GM10266 (cell line): ENCODE measurements around the gene IQSEC2.

ENCODE experiments used
- DNase-seq: peaks from one replicate; pipeline ENCODE4 v3.0.0; 2012; ENCODE audit errors: extremely low spot score
- TF ChIP-seq, protein P1 (sequence below): IDR thresholded peaks from 2 replicates; pipeline ENCODE4 v1.5.1; 2012; ENCODE audit warnings: mild to moderate bottlenecking, low read depth; ENCODE audit not compliant: control insufficient read depth, insufficient read depth; ENCODE audit errors: missing control alignments

IQSEC2 gene

DNA sequence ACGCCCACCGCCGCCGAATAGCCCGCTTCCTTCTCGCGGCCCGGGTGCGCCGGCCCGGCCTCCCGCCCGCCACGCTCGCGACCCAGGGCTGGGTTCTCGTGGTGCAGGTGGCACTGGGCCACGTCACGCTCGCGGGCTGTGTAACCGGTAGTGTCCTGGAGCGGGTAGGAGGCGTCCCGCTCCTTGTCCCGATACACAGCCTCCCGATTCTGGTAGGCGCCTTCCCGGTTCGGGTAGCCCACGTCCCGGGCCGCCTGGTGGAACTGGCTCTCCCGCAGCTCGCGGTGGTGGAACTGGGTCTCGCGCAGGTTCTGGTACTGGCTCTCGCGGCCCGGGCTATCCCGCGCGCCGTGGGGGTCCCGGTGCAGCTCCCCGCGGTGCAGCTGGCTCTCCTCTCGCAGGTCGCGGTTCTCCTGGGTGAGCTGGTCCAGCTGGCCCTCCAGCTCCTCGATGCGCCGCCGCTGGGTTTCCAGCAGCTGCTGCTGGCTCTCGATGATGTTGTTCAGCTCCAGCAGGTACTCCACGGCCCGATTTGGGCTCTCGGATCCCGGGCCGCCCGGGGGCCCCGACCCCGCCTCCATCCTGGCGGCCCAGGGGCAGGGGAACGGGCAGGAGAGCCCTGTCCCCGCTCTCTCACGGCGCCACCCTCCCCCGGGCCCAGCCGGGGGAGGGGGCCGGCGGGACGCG is 39.3 kb upstream of the IQSEC2 start:
- TF ChIP-seq, protein P1, sequence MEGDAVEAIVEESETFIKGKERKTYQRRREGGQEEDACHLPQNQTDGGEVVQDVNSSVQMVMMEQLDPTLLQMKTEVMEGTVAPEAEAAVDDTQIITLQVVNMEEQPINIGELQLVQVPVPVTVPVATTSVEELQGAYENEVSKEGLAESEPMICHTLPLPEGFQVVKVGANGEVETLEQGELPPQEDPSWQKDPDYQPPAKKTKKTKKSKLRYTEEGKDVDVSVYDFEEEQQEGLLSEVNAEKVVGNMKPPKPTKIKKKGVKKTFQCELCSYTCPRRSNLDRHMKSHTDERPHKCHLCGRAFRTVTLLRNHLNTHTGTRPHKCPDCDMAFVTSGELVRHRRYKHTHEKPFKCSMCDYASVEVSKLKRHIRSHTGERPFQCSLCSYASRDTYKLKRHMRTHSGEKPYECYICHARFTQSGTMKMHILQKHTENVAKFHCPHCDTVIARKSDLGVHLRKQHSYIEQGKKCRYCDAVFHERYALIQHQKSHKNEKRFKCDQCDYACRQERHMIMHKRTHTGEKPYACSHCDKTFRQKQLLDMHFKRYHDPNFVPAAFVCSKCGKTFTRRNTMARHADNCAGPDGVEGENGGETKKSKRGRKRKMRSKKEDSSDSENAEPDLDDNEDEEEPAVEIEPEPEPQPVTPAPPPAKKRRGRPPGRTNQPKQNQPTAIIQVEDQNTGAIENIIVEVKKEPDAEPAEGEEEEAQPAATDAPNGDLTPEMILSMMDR, result no peak
- DNase-seq, result peak; percentile 17

DNA sequence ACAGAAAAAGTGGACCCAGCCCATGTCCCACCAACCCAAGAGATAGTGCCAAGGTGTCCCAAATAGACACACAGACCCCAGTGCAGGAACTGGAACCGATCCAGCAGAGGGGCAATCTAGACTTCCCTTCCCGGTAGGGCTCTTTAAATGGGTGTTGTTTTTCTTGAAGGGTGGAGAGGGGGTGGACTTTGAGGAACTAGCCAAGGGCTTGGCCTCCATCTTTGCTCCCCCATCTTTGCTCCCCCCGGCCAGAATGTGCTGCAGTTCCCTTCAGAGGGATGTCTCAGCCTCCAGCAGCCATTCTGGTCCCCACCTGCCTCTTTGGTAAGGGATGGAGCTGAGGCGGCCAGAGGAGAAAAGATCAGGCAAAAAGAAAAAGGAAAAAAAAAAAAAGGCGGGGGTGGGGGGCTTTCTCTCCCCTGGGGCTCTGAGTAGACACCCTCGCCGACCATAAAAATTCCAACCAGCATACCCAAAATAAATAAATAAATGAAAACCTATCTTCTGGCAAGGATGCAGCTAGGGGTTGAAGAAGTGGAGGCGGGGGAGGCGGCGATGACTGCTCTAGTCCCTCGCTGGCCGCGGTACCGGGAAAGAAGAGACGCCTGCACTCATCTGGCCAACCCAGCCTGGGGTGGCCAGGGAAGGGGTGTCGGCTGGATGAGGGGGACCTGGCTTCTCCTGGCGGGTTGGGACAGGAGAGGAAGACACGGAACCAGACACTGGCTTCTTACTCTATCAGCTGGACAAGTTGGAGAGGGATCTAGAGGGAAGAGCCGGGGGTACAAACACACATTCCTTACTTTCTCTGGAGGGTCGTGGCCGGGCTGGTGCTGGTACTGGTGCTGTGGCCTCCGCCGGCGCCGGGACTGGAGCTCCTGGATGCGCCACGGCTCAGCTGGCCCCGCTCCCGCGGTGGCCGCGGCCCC is 38.5 kb upstream of the IQSEC2 start:
- no peak for DNase-seq

DNA sequence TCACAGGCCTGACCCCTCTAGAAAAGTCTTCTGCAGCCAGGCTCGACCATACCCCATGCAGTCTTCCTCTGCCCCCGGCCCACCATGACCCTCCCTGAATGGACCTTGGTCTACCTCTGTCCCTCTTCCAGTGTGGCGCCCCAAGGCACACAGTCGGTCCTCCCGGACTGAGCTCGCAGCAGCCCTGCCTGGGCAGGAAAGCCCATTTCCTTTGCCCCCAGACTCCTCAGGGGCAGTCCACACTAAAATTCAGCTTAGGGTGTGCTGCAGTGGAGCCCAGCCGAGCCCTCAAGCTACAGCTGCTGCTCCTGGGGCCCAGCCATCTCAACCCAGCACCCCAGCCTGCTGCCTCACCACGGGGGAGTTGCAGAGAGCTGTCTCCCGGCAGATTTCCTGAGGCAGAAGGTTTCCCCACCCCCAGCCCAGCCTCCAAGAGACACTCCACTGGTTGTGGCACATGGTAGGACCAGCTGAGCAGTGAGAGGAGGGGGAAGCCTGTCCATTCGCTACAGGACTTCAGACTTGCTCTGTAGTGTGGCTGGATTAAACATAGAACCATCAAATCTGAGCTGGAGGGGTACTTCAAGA is 37.5 kb upstream of the IQSEC2 start:
- TF ChIP-seq, protein P1, result no peak
- DNase-seq, result no peak

More for the DNA sequence above, 38.5 kb upstream of the IQSEC2 start:
- TF ChIP-seq, protein P1, result no peak

DNA sequence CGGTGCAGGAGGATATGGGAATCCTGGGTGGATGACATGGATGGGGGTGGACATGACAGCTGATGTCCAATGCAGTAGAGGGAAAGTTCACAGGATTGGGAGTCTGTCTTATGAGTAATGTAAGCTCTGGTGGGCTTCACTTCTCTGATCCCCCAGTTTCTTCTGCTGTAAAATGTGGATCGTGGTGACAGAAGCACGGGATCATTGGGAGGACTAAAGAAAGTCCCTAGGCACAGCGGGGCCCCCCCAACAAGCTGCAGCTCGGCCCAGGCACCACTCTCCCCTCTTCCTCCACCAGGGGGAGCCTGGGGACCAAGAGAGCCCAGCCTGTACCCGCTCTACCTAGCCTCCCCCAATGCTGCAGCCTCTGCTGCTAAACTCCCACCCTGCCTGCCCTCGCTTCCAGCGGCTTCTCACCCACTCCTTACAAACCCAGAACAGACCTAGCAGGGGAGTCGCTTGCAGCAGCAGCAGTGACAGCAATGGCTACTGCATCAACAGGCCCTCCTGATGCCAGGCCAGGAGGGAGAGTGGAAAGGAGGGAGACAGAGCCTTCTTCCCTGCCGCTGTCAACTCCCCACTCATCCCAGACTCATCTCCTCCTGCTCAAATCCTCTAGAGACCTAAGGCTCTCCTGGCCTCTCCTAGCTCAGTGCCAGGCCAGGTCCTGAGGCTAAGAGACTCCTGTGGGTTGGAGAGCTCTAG is 36.1 kb upstream of the IQSEC2 start:
- DNase-seq, result peak; percentile 74
- TF ChIP-seq, protein P1, result peak; percentile 73

DNA sequence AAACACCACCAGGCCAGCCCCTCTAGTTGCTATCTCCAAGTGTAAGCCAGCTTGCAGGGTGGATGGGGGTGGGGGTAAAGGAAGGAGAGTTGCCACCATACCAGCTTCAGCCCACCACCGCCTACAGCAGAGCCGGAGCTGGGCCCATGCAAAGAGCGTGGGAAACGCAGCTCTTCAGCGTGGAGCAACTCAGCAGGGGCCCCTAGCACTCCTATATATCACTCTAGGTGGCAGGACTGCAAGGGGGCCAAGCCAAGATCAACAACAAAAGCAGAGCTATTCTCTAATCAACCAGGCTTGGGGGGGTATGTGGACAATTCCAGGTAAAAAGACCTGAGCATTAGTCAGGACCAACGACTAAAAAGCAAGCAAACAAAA is 35.5 kb upstream of the IQSEC2 start:
- no peak for DNase-seq
- TF ChIP-seq, protein P1, result no peak

DNA sequence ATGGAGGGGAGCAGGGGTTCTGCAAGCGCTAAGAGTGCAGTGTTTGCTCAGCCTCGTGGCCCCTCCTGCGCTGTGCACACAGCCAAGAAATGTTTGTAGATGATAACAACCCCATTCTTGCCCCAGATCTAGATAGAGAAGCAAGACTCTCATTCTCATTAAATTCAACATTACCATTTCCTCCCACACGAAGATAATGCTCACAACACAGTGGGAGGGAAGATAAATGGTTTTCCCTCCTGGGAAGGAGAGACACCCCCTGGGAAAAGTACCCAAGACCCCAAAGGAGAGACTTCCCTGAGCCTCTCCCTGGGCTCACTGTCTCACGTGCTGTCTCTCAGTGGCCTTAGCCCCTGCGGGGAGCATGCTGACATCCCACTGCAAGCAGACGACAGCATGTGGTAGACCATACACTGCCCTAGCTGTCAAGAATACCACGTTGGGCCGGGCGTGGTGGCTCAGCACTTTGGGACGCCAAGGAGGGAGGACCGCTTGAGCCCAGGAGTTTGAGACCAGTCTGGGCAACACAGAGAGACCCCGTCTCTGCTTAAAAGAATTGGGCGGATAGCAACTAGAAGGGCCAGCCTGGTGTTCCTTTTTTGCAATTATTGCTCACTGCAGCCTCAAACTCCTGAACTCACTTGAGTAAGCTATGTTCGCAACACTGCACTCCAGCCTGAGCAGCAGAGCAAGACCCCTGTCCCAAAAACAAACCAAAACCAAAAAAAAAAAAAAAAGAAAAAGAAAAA is 34.9 kb upstream of the IQSEC2 start:
- TF ChIP-seq, protein P1, result no peak
- no peak for DNase-seq
